Fibroblast of mammary gland (primary cell): Measurements from ENCODE around the gene HIVEP2.
A peak's percentile ranks its signal among the peaks of the same experiment; 100 is the strongest.

Source experiments
- DNase-seq: peaks from one replicate; pipeline ENCODE4 v3.0.0-alpha.2; 2010; ENCODE audit warnings: low read depth
- H3K4me3 ChIP-seq: 2 replicates; pipeline ENCODE4 v1.5.1; 2011; ENCODE audit warnings: low read depth, mild to moderate bottlenecking, low read length, moderate library complexity; ENCODE audit not compliant: control insufficient read depth
- CTCF ChIP-seq: conservative IDR thresholded peaks from 2 replicates; pipeline ENCODE4 v1.5.1; 2011; ENCODE audit warnings: low read depth, low read length, inconsistent platforms; ENCODE audit not compliant: control insufficient read depth, insufficient read depth

Gene HIVEP2

GRCh38 chr6:142824426-142824825 lies 120.5 kb downstream of the HIVEP2 start:
- TF ChIP-seq CTCF: no peak
- H3K4me3 ChIP-seq: no peak overlapping the region
- DNase-seq: no peak

GRCh38 chr6:142823256-142823902 lies 121.6 kb downstream of the HIVEP2 start:
- no peak for TF ChIP-seq CTCF
- DNase-seq: no peak
- H3K4me3 ChIP-seq: no peak overlapping the region

- peak; percentile 28 for TF ChIP-seq CTCF
- no peak for DNase-seq
Observed at GRCh38 chr6:142822842-142823241, 122.1 kb downstream of the HIVEP2 start.

GRCh38 chr6:142822383-142822782 lies 122.6 kb downstream of the HIVEP2 start:
- no peak overlapping the region for H3K4me3 ChIP-seq
- TF ChIP-seq CTCF: no peak
- no peak for DNase-seq

More at GRCh38 chr6:142822842-142823241, 122.1 kb downstream of the HIVEP2 start:
- H3K4me3 ChIP-seq: no peak overlapping the region

GRCh38 chr6:142821860-142822259 lies 123.1 kb downstream of the HIVEP2 start:
- TF ChIP-seq CTCF: no peak
- DNase-seq: peak; percentile 33
- H3K4me3 ChIP-seq: no peak overlapping the region

- H3K4me3 ChIP-seq: no peak overlapping the region
- DNase-seq: no peak
- no peak for TF ChIP-seq CTCF
Observed at GRCh38 chr6:142821164-142821716, 123.7 kb downstream of the HIVEP2 start.
